Psoas muscle (tissue), 8 donors: Measurements from ENCODE around the gene FNDC3B. TPM values are rescaled to one million over a fixed set of nuclear protein-coding genes. Genes with fewer than 3 reads are reported as not detected.

Source experiments
- ATAC-seq, 4 donors: fragments of 200-7000 bp; cut with Tn5 transposase; one replicate each; pipeline ENCODE4 v1.9.1; 2020; ENCODE audit warnings: moderate library complexity in 3 of 4, mild to moderate bottlenecking in 2 of 4
- DNase-seq, 2 donors: peaks; one replicate each; pipeline ENCODE4 v3.0.0-alpha.2; 2020
- H3K27ac ChIP-seq: fragments of 200-600 bp; one replicate; pipeline ENCODE4 v1.8.0; 2022
- H3K27me3 ChIP-seq, 3 donors: fragments of 200-600 bp in 1 of 3; one replicate each; pipeline versions ENCODE4 v1.6.1 to v1.8.0; 2013 to 2022; ENCODE audit warnings: low read length in 2 of 3, mild to moderate bottlenecking in 2 of 3, moderate library complexity in 1 of 3; ENCODE audit not compliant: insufficient read depth in 3 of 3
- H3K36me3 ChIP-seq, 2 donors: fragments of 200-600 bp in 1 of 2; one replicate each; pipeline versions ENCODE4 v1.6.1 to v1.8.0; 2013 to 2022; ENCODE audit warnings: low read depth in 1 of 2, mild to moderate bottlenecking in 1 of 2, moderate library complexity in 1 of 2; ENCODE audit not compliant: insufficient read depth in 1 of 2
- H3K4me1 ChIP-seq: fragments of 200-600 bp; one replicate; pipeline ENCODE4 v1.8.0; 2022
- H3K4me3 ChIP-seq: fragments of 200-600 bp; one replicate; pipeline ENCODE4 v1.8.0; 2022; ENCODE audit warnings: mild to moderate bottlenecking
- H3K9me3 ChIP-seq: fragments of 200-600 bp; one replicate; pipeline ENCODE4 v1.8.0; 2022
- CTCF ChIP-seq: fragments of 200-600 bp; IDR thresholded peaks from one replicate; pipeline ENCODE4 v1.8.0; 2022; ENCODE audit warnings: antibody characterized with exemption
- WGBS, 3 donors: extraction: QIAGEN DNeasy Blood & Tissue Kit; methylation state at CpG; one replicate each; pipeline versions ENCODE4 v1.1.6 to v1.1.7; 2013; 5-methylcytosine and 5-hydroxymethylcytosine counted together
- intact Hi-C, 2 donors: fragments of 100-400 bp; cut with DNase I; formaldehyde crosslinking; loops; one replicate each; pipeline versions ENCODE4 v1.11.0 to v1.14.2; 2022
- polyA plus RNA-seq, 3 donors: library from polyadenylated mRNA; stranded (reverse); fragments of 200-250 nt; gene quantifications; one replicate each; pipeline ENCODE4 v1.2.3, GENCODE V29; 2013
- total RNA-seq, 4 donors: library from RNA; stranded (reverse); fragmentation: NEBNext Ultra II Directional in 2 of 4; extraction: Animal tissue kit (Norgen Biotek cat#: 25700) in 2 of 4; gene quantifications; one replicate each; pipeline versions ENCODE4 v1.2.1 to v1.2.4, GENCODE V29; 2021 to 2023
- donor health status: healthy with polysubstance abuse.
- donor health status: DM: no; HTN: no; CAD: no; lungs with moderate emphysema.
- donor health status: Bipolar disorder and iron deficiency.
- donor health status: healthy.
- donor health status: DM: yes; HTN: yes; CAD: no.
- donor health status: DM: no; HTN: no; CAD: no.
- donor health status: DM: no; HTN: no; CAD: no.
- donor health status: DM: yes; HTN: yes; CAD: no.

FNDC3B gene
- total and polyA plus RNA-seq, 7 donors = 12.4 to 133 (median 50.8) TPM

GRCh38 chr3:172007065-172007370 is 32.4 kb upstream of the FNDC3B start:
- Histone ChIP-seq H3K27ac (no peak overlapping the region), H3K9me3 (no peaks in the 10 kb centered on the region), H3K4me1 (no peaks in the 10 kb centered on the region), H3K4me3 (no peak overlapping the region), H3K36me3 (no peaks in the 10 kb centered on the region), H3K27me3 (no peaks in the 10 kb centered on the region)
- no peak for DNase-seq
- no peak for TF ChIP-seq CTCF
- intact Hi-C loops = no loop called here
- ATAC-seq = no peak

- Histone ChIP-seq H3K27ac (no peak overlapping the region), H3K36me3 (no peaks in the 10 kb centered on the region), H3K4me1 (no peaks in the 10 kb centered on the region), H3K9me3 (no peaks in the 10 kb centered on the region), H3K27me3 (no peaks in the 10 kb centered on the region), H3K4me3 (no peak overlapping the region)
- DNase-seq (no peak), ATAC-seq (no peak)
- 58 to 72% (median 59%) methylated on average over 3 of the region's 3 CpGs for WGBS, 3 donors
- no peak for TF ChIP-seq CTCF
- intact Hi-C loops = no loop called here
These were observed 29.6 kb upstream of the FNDC3B start for GRCh38 chr3:172009803-172010202.

GRCh38 chr3:172012775-172013174 is 26.6 kb upstream of the FNDC3B start:
- no peaks in the 10 kb centered on the region for H3K9me3 ChIP-seq
- DNase-seq (no peak), ATAC-seq (no peak)
- H3K36me3 ChIP-seq = no peaks in the 10 kb centered on the region
- H3K4me3 ChIP-seq = no peak overlapping the region
- H3K4me1 ChIP-seq = no peaks in the 10 kb centered on the region
- intact Hi-C loops = no loop called here
- no peaks in the 10 kb centered on the region for H3K27me3 ChIP-seq
- no peak for TF ChIP-seq CTCF
- 81 to 96% (median 84%) methylated on average over 1 of the region's 1 CpG for WGBS, 3 donors
- no peak overlapping the region for H3K27ac ChIP-seq

- H3K27me3 ChIP-seq = no peaks in the 10 kb centered on the region
- no peak overlapping the region for H3K27ac ChIP-seq
- H3K4me1 ChIP-seq = no peaks in the 10 kb centered on the region
- H3K36me3 ChIP-seq = no peaks in the 10 kb centered on the region
- H3K9me3 ChIP-seq = no peaks in the 10 kb centered on the region
- DNase-seq (no peak), ATAC-seq (no peak)
- 76 to 79% (median 78%) methylated on average over 3 to 5 of the region's 5 CpGs for WGBS, 3 donors
- H3K4me3 ChIP-seq = no peak overlapping the region
- intact Hi-C loops = no loop called here
- no peak for TF ChIP-seq CTCF
These were observed 25.2 kb upstream of the FNDC3B start for GRCh38 chr3:172014145-172014544.

- H3K27ac ChIP-seq = no peak overlapping the region
- DNase-seq = no peak
- ATAC-seq = no peak
- H3K4me1 ChIP-seq = no peaks in the 10 kb centered on the region
- no peaks in the 10 kb centered on the region for H3K27me3 ChIP-seq
- intact Hi-C loops = no loop called here
- H3K9me3 ChIP-seq = no peaks in the 10 kb centered on the region
- no peaks in the 10 kb centered on the region for H3K36me3 ChIP-seq
- no peak overlapping the region for H3K4me3 ChIP-seq
- no peak for TF ChIP-seq CTCF
These were observed 21.0 kb upstream of the FNDC3B start for GRCh38 chr3:172018364-172018763.
